ENCODE results near the gene CYTH1.

The CYTH1 gene

DNA sequence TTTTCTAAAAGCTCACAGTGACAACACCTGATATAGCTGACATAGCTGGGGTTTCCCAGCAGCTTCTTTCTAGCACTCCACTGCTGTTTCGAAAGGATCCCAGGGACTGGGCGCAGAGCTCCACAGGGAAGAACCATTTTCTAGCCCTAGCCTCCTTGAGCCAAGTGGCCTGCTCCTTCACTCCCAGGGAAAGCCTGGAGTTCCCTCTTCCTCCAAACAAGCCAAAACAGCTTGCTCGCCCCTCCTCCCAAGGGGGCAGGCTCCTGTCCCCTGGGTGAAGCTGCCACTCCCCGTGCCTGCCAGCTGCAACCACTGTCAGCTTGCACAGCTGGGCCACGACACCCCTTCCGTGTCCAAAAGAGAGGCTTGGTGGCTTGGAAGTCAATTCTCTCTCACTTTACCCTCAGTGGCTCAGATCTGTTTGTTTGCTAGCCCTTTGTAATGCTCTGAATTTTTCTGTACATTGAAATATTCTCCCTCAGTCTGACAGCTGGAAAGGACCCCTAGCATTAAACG, 59.8 kb downstream of the CYTH1 start:
- no peaks in the 10 kb centered on the region for H4K20me1 ChIP-seq (ENCODE audit: insufficient read depth, low read length)
- H3K9me2 ChIP-seq (ENCODE audit: low read depth, low read length), result no peaks in the 10 kb centered on the region
- H3K4me3 ChIP-seq (ENCODE audit: low read depth, low read length, poor library complexity, severe bottlenecking), result no peak overlapping the region
- H3K9me3 ChIP-seq (ENCODE audit: low read length), result no peaks in the 10 kb centered on the region
- no peaks in the 10 kb centered on the region for H3F3A ChIP-seq (ENCODE audit: insufficient read depth, low read length)
- H3K4me2 ChIP-seq (ENCODE audit: low read length), result no peak overlapping the region
- no peaks in the 10 kb centered on the region for H3K79me2 ChIP-seq (ENCODE audit: insufficient read depth, low read length)
- H2AFZ ChIP-seq (ENCODE audit: low read length), result no peak overlapping the region
- H3K36me3 ChIP-seq (ENCODE audit: insufficient read depth, low read length), result no peaks in the 10 kb centered on the region
- peak overlapping the region; percentile 7 for H3K27ac ChIP-seq (ENCODE audit: low read depth, low read length, poor library complexity, severe bottlenecking)
- TF ChIP-seq EZH2 (IDR thresholded peaks at IDR 0.05; ENCODE audit: borderline replicate concordance, low read length), result no peak
- TF ChIP-seq, protein P1, sequence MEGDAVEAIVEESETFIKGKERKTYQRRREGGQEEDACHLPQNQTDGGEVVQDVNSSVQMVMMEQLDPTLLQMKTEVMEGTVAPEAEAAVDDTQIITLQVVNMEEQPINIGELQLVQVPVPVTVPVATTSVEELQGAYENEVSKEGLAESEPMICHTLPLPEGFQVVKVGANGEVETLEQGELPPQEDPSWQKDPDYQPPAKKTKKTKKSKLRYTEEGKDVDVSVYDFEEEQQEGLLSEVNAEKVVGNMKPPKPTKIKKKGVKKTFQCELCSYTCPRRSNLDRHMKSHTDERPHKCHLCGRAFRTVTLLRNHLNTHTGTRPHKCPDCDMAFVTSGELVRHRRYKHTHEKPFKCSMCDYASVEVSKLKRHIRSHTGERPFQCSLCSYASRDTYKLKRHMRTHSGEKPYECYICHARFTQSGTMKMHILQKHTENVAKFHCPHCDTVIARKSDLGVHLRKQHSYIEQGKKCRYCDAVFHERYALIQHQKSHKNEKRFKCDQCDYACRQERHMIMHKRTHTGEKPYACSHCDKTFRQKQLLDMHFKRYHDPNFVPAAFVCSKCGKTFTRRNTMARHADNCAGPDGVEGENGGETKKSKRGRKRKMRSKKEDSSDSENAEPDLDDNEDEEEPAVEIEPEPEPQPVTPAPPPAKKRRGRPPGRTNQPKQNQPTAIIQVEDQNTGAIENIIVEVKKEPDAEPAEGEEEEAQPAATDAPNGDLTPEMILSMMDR (IDR thresholded peaks at IDR 0.05; ENCODE audit: low read length), result no peak
- no peak overlapping the region for H3K9ac ChIP-seq (ENCODE audit: low read length)
- H3K4me1 ChIP-seq (ENCODE audit: insufficient read depth, low read length, severe bottlenecking), result peaks cover 19% of the 10 kb centered on the region
- peaks cover 16% of the 10 kb centered on the region; the same call in 1 of the 2 replicates for H3K27me3 ChIP-seq (ENCODE audit: insufficient read depth, low read length)

DNA sequence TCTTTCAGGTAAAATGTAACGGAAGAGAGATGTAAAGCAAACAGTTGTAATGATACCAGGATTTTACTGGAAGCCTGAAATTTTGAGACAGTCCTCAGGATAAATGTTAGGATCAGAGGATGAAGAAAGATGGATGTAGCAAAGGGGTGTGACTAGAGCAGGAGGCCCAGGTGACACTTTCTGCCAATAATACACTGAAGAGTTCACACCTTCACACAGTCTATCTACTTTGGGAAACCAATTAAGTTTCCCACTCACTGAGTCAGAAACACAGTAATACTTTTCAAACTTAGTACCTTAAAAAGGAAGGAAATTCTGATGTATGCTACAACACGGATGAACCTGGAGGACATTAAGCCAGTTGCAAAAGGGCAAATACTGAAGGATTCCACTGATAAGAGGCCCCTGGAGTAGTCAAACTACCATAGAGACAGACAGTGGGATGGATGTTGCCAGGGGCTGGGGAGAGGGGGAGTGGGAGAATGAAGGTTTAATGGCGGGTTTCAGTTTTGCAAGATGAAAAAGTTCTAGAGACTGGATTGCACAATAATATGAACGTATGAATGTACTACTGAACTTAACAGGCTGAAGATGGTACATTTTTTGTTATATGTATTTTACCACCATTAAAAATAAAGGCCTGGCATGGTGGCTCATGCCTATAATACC, 62.3 kb downstream of the CYTH1 start:
- Histone ChIP-seq H3K9me3 (ENCODE audit: low read length) (no peaks in the 10 kb centered on the region), H2AFZ (ENCODE audit: low read length) (no peak overlapping the region), H3K36me3 (ENCODE audit: insufficient read depth, low read length) (no peaks in the 10 kb centered on the region), H3K27me3 (ENCODE audit: insufficient read depth, low read length) (peaks cover 11% of the 10 kb centered on the region; the same call in 1 of the 2 replicates), H3K79me2 (ENCODE audit: insufficient read depth, low read length) (no peaks in the 10 kb centered on the region), H4K20me1 (ENCODE audit: insufficient read depth, low read length) (no peaks in the 10 kb centered on the region), H3K9me2 (ENCODE audit: low read depth, low read length) (no peaks in the 10 kb centered on the region), H3K4me3 (ENCODE audit: low read depth, low read length, poor library complexity, severe bottlenecking) (no peak overlapping the region), H3F3A (ENCODE audit: insufficient read depth, low read length) (no peaks in the 10 kb centered on the region), H3K4me1 (ENCODE audit: insufficient read depth, low read length, severe bottlenecking) (peaks cover 29% of the 10 kb centered on the region), H3K9ac (ENCODE audit: low read length) (no peak overlapping the region), H3K27ac (ENCODE audit: low read depth, low read length, poor library complexity, severe bottlenecking) (no peak overlapping the region), H3K4me2 (ENCODE audit: low read length) (no peak overlapping the region)
- TF ChIP-seq EZH2 (IDR thresholded peaks at IDR 0.05; ENCODE audit: borderline replicate concordance, low read length), result no peak
- TF ChIP-seq, protein P1 (IDR thresholded peaks at IDR 0.05; ENCODE audit: low read length), result no peak

DNA sequence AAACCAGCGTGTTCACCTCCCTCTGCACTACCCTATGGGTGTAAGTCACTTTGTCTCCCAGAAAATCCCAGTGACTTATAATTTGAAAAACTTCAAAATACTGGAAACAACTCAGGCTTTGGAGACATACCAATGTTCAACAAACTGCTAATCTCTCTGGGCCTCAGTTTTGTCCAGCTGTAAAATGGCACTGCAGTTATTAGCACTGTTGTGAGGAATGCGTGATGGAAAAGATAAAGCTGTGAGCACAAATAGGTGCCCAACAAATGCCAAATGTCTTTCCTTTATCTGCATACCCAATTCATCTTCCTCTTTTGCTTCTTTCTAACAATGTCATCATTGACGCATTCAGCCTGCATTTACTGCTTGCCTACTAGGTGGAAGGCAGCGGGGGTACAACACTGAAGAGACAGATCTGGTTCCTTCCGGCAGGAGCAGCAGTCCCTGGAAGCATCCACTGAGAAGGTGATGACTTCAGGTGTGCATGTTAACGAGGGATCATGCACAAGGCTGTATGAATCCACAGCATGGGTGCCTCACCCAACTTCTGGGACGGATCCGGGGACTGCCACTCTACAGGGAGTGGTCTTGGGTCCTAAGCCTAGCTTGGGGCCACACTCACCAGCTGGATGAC, 63.4 kb downstream of the CYTH1 start:
- H3K9me2 ChIP-seq (ENCODE audit: low read depth, low read length), result no peaks in the 10 kb centered on the region
- no peaks in the 10 kb centered on the region for H3K36me3 ChIP-seq (ENCODE audit: insufficient read depth, low read length)
- H3K4me3 ChIP-seq (ENCODE audit: low read depth, low read length, poor library complexity, severe bottlenecking), result no peak overlapping the region
- no peak overlapping the region for H3K27ac ChIP-seq (ENCODE audit: low read depth, low read length, poor library complexity, severe bottlenecking)
- H3F3A ChIP-seq (ENCODE audit: insufficient read depth, low read length), result no peaks in the 10 kb centered on the region
- H3K79me2 ChIP-seq (ENCODE audit: insufficient read depth, low read length), result no peaks in the 10 kb centered on the region
- TF ChIP-seq, protein P1 (IDR thresholded peaks at IDR 0.05; ENCODE audit: low read length), result no peak
- no peak for TF ChIP-seq EZH2 (IDR thresholded peaks at IDR 0.05; ENCODE audit: borderline replicate concordance, low read length)
- peaks cover 29% of the 10 kb centered on the region for H3K4me1 ChIP-seq (ENCODE audit: insufficient read depth, low read length, severe bottlenecking)
- no peak overlapping the region for H3K4me2 ChIP-seq (ENCODE audit: low read length)
- H3K9me3 ChIP-seq (ENCODE audit: low read length), result no peaks in the 10 kb centered on the region
- H4K20me1 ChIP-seq (ENCODE audit: insufficient read depth, low read length), result no peaks in the 10 kb centered on the region
- 0 out of 2 replicates have a peak, but pooled peaks cover 11% of the 10 kb centered on the region for H3K27me3 ChIP-seq (ENCODE audit: insufficient read depth, low read length)
- H2AFZ ChIP-seq (ENCODE audit: low read length), result no peak overlapping the region
- H3K9ac ChIP-seq (ENCODE audit: low read length), result no peak overlapping the region
